H1 (cell line): Measurements from ENCODE around the gene JAG1. TPM values are rescaled to one million over a fixed set of nuclear protein-coding genes. Genes with fewer than 3 reads are reported as not detected.

Source experiments
- ASH2L ChIP-seq: fragments of 200-600, 300-600 bp; sonication (generic); IDR thresholded peaks from one replicate; pipeline ENCODE4 v1.7.1; 2017; ENCODE audit warnings: low read length
- GABPA ChIP-seq: IDR thresholded peaks from 2 replicates; pipeline ENCODE4 v1.6.1; 2011; ENCODE audit warnings: mild to moderate bottlenecking, low read length, moderate library complexity, borderline replicate concordance; ENCODE audit not compliant: insufficient read depth
- PHF8 ChIP-seq: fragments of 200-600 bp; sonication (generic); conservative IDR thresholded peaks from 2 replicates; pipeline ENCODE4 v1.7.1; 2012; ENCODE audit warnings: low read depth, mild to moderate bottlenecking, inconsistent platforms, low read length, moderate library complexity
- RBBP5 ChIP-seq: IDR thresholded peaks from 2 replicates; pipeline ENCODE4 v1.7.1; 2012; ENCODE audit warnings: low read depth, mild to moderate bottlenecking, inconsistent platforms, low read length, moderate library complexity, borderline replicate concordance
- SIN3A ChIP-seq, 2 experiments: IDR thresholded peaks in 1 of 2; conservative IDR thresholded peaks in 1 of 2; 2 replicates each; pipeline ENCODE4 v1.6.1; 2011 to 2012; ENCODE audit warnings: low read length in 2 of 2, improper control_type of control experiment in 1 of 2, low read depth in 1 of 2, mild to moderate bottlenecking in 1 of 2
- SUZ12 ChIP-seq: fragments of 200-600 bp; sonication (generic); IDR thresholded peaks from 2 replicates; pipeline ENCODE4 v1.6.1; 2012; ENCODE audit warnings: mild to moderate bottlenecking, inconsistent platforms, low read length, moderate library complexity, mixed read lengths
- TAF1 ChIP-seq: IDR thresholded peaks from 2 replicates; pipeline ENCODE4 v1.6.1; 2011; ENCODE audit warnings: mild to moderate bottlenecking, low read depth, low read length
- TBP ChIP-seq: IDR thresholded peaks from 2 replicates; pipeline ENCODE4 v1.6.1; 2011; ENCODE audit warnings: low read depth, low read length, improper control_type of control experiment
- TEAD4 ChIP-seq: IDR thresholded peaks from 2 replicates; pipeline ENCODE4 v1.6.1; 2012; ENCODE audit warnings: low read depth, low read length, inconsistent platforms, mixed read lengths
- polyA plus RNA-seq, 7 experiments: library from polyadenylated mRNA; depleted of rRNA in 3 of 7; stranded (reverse) in 5 of 7; unstranded in 2 of 7; fragments of >200 nt in 5 of 7; fragments of 200-250 nt in 2 of 7; gene quantifications; 1 replicate in 5 of 7; 2 replicates in 1 of 7; 4 replicates in 1 of 7; pipeline versions ENCODE4 v1.2.1 to v1.2.3, GENCODE V29; 2011 to 2013; ENCODE audit warnings: missing spikeins in 2 of 7, mixed read lengths in 2 of 7
- total RNA-seq: library from RNA; stranded (reverse); fragmentation: NEBNext Ultra II Directional; extraction: Animal tissue kit (Norgen Biotek cat#: 25700); gene quantifications from 2 replicates; pipeline ENCODE4 v1.2.1, GENCODE V29; 2021
- TF ChIP-seq, protein P1 (sequence below), 3 experiments: IDR thresholded peaks; 1 replicate in 2 of 3; 2 replicates in 1 of 3; pipeline versions ENCODE4 v1.5.1 to v1.6.1; 2011; ENCODE audit warnings: low read length in 3 of 3, mild to moderate bottlenecking in 3 of 3, inconsistent platforms in 2 of 3, low read depth in 1 of 3, moderate library complexity in 1 of 3; ENCODE audit not compliant: insufficient read depth in 1 of 3; ENCODE audit errors: control extremely low read depth in 1 of 3

Gene JAG1
- total and polyA plus RNA-seq, 2 of the 8 experiments (the other 6 are each of a cell fraction or from before 2014, with no cell fraction given) = 13.5 to 27.3 TPM

DNA sequence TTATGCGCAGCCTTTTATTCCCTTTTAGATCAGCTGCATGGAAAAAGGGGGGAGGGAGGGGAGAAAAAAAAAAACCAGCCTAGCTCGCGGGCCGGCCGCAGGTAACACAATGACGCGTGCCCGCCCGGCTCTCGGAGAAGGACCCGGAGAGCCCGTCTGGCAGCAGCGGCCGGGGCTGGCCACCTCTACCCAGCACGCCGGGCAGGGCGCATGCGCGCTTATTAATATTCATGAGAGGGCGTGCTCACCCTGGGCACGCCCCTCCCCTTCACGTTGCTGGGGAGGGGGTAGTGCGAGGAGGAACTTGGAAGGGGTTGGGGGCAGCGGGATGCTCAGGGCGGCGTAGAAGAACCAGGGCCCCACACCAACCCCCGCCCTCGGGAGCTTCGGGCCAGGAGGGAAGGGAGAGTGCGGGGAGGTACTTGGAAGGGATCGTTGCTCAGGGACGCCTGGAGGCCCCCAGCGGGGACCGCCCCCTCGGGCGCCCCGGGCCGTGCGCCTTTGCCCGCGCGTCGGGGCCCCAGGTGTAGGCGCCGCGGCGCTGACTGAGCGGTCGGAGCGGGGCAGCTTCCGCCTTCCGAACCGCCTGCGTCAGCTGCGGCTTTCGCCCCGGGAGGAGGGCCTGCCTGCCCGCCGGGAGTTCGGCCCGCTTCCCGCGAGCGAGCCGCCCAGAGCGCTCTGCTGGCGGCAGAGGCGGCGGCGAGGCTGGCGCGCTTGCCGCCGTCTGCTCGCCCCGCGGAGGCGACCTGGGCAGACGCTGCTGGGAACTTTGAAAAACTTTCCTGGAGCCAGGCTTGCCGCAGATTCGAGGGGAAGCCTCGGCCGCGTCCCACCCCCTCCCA is at the start of gene JAG1 (continued):
- TF ChIP-seq ASH2L (peak; percentile 30), TBP (peak; percentile 66), SIN3A (conservative IDR thresholded peaks at IDR 0.05 in 1 of 2, IDR thresholded peaks at IDR 0.05 in 1 of 2; ENCODE audit: low read depth in 1 of 2, low read length in 2 of 2) (peak in 1 of 2 experiments; percentile 58; a peak in 1 of 4 replicates), TEAD4 (no peak), SUZ12 (no peak), TAF1 (peak; percentile 75), RBBP5 (peak; percentile 80; the same call in 1 of the 2 replicates), GABPA (no peak), PHF8 (peak; percentile 76)
- TF ChIP-seq, protein P1, sequence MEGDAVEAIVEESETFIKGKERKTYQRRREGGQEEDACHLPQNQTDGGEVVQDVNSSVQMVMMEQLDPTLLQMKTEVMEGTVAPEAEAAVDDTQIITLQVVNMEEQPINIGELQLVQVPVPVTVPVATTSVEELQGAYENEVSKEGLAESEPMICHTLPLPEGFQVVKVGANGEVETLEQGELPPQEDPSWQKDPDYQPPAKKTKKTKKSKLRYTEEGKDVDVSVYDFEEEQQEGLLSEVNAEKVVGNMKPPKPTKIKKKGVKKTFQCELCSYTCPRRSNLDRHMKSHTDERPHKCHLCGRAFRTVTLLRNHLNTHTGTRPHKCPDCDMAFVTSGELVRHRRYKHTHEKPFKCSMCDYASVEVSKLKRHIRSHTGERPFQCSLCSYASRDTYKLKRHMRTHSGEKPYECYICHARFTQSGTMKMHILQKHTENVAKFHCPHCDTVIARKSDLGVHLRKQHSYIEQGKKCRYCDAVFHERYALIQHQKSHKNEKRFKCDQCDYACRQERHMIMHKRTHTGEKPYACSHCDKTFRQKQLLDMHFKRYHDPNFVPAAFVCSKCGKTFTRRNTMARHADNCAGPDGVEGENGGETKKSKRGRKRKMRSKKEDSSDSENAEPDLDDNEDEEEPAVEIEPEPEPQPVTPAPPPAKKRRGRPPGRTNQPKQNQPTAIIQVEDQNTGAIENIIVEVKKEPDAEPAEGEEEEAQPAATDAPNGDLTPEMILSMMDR (IDR thresholded peaks at IDR 0.05; ENCODE audit: control extremely low read depth in 1 of 3, insufficient read depth in 1 of 3, low read depth in 1 of 3, low read length in 3 of 3) = no peak
